Measurements from ENCODE around the gene GANC.
"Not testable (repeated sequence)": the region's sequence is repeated elsewhere in the genome, so short reads cannot be mapped to it uniquely, and the experiment has no call there.

The GANC gene

DNA sequence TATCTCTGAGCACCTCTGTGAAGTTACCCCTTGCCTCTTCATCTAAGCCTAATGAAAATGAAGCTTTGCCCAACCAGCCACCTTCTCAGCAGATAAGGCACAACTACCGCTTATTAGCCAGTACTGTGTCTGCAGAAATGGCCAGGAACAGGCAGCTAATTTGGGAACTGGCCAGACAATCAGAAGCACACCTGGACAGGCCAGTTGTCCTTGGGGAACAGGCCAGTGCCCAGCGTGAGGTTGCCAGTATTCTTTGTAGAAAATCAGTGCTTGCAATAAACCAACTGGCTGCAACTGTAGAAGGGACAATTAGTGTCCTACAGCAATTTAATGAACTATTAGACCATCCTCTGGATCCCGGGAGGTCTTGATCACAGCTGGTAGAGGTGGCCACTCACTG lies 10.7 kb downstream of the GANC start:
- no peak for DNase-seq

DNA sequence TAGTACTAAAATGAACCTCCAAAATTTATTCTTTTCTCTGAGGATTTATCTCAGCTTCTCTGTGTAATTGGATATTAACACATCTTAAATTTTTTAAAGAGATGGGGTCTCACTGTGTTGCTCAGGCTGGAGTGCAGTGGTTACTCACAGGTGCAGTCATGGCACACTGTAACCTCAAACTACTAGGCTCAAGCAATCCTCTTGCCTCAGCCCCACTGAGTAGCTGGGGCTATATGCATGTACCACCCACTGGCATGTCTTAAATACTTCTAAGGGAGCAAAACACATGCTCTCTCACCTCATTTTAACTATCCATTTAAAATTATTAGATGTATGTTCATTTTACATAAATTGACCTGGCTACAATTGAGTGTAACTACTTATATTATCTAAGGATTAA lies 11.6 kb downstream of the GANC start:
- DNase-seq: no peak

DNA sequence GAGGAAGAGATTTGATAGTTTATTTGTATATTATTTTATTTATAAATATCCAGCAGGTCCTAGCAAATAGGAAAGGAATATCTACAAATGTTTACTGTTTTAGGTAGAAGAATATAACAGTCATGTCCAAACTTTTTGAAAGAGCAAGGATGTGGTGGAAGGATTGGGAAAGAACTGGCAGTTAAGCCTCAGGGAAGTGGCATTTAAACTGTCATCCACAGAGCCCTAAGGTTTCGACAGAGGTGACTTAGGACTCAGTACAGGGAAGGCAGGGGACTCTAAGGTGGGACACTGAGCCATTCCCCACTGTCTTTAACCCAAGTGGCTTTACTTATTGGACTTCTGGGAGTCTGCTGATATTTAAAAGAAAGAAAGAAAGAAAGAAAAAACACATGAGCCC lies 12.0 kb downstream of the GANC start:
- DNase-seq: no peak

DNA sequence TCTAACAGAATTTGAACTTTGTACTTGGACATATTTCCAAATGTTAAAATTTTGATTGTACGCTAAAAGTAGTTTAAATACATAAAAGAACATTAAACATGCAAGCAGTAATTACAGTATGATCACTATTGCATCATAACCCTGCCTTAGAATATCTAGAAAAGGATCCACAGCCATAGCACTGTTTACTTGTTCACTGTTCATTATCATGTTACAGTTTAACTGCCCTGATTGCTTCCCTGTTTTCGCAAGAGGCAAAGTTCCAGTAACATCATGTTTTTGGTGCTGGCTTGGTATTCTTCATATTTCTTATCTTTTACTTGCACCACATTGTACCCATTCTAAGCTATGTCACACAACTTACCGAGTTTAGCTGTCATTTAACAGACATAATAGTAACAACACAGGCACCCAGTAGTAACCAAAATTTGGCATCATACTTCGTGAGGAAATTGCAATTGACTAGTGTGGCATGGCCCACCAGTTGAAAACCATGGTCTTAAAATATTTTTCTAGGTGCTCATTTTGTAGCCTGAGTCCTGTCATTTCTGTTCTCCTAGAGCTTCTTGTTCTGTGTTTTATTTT lies 13.5 kb downstream of the GANC start:
- no peak for DNase-seq

DNA sequence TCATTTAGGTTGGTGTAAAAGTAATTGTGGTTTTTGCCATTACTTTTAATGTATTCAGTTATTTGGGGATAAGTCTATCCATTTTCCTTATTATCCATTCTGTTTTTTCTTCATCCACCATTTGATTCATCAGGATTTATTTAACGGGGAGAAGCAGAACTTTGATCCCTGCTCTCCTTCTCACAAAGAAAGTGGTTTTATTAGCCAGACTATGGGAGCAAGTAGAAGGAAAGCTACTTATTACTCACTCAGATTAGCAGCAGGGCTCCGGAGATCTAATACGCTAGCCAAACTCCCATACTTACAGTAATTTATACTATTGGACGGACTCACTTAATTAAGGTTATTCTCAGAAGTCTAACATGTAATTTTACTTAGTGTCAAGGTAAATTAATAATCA lies 14.9 kb downstream of the GANC start:
- DNase-seq: no peak

DNA sequence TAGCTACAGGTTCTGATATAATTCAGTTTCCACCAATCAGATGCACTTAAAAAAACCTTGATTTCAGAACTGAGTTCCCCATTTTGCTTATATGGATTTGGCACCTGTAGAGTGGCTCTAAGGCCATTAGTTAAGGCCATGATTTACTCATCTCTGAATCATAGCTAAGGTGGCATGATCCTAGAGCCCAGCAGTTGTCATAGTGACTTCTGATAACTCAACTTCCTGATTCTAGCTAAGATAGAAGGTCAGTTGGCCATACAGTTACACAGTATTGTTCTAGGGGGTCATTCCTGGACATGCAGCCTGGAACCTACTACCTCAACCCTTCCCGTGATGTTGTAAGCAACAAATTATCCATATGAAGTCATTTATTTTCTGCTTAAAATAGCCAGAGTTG lies 16.2 kb downstream of the GANC start:
- no peak for DNase-seq

DNA sequence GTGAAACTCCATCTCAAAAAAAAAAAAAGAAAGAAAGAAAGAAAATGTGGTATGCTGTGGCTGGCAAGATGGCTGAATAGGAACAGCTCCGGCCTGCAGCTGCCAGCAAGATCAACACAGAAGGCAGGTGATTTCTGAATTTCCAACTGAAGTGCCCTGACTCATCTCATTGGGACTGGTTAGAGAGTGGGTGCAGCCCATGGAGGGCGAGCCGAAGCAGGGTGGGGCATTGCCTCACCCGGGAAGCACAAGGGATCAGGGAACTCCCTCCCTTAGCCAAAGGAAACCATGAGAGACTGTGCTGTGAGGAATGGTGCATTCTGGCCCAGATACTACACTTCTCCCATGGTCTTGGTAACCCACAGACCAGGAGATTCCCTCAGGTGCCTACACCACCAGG lies 28.0 kb downstream of the GANC start:
- not testable (repeated sequence) for DNase-seq

DNA sequence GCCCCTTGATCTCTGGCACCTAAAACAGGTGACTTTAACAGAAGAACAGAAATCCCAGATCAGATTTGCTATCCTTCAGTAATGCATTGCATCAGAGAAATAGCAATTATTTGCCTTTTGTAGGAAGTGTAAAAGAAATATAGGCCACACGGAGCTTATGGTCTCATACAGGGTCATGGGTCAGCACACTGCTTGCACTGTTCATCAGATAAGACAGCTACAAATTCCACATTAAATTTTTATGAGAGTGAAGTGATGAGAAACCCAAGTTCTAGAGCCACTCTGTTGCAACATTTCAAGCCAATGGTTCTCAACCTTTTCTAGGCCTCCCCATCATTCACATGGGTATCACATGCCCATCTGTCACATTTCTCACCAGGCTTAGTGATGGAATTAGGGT lies 33.7 kb downstream of the GANC start:
- DNase-seq: no peak

DNA sequence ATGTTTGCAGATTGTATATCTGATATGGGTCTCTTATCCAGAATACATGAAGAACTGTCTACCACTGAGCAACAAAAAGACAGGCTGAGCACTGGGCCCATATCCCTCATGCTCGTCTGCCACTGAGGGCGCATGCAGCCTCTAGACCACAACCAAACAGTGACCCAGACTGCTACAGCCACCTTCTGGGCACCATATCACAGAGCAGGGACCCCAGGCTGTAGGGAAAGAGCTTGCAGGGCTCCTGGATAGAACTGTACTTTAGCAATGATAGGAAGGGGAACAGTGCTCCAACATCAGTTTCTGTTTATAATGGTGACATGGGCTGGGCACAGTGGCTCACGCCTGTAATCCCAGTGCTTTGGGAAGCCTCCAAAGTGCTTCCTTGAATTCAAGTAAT lies 40.5 kb downstream of the GANC start:
- DNase-seq: no peak

DNA sequence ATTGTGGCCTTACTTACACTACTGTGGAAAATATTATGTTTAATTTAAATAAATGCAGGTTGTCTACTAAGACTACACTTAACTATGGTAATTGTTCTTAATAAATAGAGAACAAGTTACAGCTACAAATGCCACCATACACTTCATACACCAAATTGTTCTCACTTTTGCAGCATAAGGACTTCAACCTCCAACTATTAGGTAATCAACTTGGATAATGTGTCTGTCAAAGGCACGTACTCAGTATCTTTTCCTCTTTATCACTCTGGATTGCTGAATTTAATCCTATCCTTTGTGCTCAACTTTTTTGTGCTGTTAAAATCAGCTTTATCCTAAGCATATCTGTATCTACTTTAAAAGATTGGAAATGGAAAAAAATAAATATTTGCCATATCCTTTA lies 41.8 kb downstream of the GANC start:
- no peak for DNase-seq

DNA sequence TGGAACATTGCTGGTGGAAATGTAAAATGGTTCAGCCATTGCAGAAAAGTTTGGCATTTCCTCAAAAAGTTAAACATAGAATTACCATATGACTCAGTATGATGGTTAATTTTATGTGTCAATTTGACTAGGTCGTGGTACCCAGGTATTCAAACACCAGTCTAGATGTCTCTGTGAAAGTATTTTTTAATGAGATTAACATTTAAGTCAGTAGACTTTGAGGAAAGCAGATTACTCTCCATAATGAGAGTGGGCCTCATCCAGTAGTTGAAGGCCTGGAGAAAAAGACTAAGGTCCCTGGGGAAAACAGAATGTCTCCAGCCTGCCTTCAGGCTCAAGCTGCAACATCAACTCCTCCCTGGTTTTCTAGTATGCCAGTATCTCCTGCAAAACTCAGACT lies 42.5 kb downstream of the GANC start:
- DNase-seq: no peak

DNA sequence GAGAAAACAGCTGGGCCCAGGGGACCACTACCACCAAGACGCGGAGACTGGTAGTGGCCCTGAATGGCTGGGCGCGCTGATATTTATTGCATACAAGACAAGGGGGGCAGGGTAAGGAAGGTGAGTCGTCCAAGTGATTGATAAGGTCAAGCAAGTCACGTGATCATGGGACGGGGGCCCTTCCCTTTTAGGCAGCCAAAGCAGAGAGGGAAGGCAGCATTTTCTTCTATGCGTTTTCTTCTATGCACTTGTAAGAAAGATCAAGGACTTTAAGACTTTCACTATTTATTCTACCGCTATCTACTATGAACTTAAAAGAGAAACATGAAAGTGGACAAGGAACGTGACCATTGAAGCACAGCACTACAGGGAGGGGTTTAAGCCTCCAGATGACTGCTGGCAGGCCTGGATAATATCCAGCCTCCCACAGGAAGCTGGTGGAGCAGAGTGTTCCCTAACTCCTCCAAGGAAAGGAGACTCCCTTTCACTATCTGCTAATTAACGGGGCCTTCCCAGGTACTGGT lies 43.3 kb downstream of the GANC start:
- DNase-seq: not testable (repeated sequence)

DNA sequence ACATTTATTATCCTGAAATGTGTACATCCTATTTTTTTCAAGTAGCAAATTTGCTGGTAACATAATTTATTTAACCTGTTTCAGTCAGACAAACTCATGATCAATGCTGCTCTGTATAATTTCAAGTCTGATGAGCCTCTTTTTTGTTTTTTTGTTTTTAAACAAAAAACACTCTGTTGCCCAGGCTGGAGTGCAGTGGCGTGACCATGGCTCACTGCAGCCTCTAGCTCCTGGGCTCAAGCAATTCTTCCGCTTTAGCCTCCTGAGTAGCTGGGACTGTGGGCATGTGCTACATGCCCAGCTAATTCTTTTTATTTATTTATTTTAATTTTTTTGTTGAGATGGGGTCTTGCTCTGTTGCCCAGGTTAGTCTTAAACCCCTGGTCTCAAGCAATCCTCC lies 46.2 kb downstream of the GANC start:
- no peak for DNase-seq

DNA sequence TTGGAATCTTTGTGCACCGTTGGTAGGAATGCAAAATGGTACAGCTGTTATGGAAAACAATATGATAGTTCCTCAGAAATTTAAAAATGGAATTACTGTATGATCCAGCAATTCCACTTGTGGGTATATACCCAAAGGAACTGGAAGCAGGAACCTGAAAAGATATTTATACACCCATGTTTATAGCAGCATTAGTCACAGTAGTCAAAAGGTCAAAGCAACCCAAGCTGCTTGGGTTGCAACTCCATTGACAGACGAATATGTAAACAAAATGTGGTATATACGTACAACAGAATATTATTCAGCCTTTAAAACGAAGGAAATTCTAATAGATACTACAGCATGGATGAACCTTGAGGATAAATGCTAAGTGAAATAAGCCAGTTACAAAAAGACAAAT lies 51.3 kb downstream of the GANC start:
- no peak for DNase-seq

DNA sequence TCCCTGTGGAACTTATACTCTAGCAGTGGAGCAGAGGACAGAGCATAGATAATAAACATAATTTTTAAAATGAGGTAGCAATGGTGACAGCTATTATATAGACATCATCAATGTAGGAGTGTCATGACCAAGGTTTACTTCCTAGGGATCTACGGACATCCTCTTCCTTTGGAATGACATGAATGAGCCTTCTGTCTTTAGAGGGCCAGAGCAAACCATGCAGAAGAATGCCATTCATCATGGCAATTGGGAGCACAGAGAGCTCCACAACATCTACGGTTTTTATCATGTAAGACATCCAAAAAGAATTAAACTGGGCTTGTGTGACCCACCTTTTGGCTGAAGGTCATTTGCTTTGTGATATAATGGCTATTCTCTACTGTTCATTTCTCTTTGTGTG lies 56.2 kb downstream of the GANC start:
- no peak for DNase-seq

DNA sequence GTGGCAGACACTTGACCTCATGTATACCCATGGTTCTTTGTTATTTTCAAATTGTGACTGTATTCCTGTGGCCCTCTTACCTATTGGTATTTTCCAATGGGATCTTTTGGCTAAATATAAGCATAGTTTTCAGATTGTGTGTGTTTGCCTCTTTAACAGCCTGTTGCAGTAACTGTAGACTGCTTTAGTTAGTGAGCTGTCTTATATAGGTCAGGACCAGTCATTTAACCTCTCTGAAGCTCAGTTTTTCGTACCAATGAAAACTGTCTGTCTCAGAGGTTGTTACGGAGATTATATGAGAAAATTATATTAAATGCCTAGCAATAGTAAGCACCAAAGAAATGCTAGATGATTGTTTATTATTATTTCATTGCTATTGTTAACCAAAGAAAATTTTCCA lies 57.0 kb downstream of the GANC start:
- DNase-seq: no peak

DNA sequence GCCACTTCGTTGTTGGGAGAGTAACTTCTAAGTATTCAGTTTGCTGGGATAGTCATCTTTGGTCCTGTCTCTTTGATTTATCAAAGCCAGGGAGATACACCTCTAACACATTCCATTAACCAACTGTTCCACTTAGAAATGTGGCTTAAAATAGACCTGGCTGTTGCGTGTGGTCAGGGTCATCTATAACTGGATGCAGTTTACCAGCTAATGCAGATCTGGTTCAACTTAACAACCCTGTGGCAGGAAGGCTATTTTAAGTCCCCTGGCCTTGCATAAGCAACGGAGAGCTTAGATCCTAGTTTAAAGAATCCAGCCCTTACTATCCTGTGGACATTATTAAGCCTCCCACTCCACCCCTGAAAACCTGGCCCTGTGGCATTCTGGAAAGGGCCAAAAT lies 58.2 kb downstream of the GANC start:
- no peak for DNase-seq

DNA sequence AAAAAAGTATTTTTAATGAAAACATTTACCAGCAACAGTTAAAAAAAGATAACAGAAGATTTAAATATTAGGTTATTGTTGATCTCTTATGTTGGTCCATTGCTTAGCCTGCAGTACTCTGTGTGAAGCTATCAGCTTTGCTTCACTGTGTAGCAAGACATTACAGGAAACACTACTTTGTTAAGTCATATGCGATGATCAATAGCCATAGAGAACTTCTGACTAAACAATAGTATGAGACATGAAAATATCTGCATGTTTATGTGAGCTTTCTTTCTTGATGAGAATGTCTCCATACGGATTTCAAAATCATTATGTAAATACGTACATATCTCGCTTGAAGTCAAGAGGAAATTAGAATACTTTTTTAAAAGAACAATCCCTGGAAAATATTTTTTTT lies 59.3 kb downstream of the GANC start:
- DNase-seq: no peak

DNA sequence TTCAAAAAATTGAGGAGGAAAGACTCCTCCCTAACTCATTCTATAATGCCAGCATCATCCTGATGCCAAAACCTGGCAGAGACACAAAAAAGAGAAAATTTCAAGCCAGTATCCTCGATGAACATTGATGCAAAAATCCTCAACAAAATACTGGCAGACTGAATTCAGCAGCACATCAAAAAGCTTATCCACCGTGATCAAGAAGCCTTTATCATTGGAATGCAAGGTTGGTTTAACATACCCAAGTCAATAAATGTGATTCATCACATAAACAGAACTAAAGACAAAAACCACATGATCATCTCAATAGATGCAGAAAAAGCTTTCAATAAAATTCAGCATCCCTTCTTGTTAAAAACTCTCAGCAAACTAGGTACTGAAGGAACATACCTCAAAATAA lies 62.1 kb downstream of the GANC start:
- no peak for DNase-seq

DNA sequence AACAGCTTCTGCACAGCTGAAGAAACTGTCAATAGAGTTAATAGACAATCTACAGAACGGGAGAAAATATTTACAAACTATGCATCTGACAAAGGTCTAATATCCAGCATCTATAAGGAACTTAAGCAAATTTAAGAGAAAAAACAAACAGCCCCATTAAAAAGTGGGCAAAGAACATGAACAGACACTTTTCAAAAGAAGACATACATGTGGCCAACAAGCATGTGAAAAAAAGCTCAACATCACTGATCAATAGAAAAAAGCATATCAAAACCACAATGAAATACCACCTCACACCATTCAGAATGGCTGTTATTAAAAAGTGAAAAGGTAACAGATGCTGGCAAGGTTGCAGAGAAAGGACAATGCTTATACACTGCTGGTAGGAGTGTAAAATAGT lies 63.6 kb downstream of the GANC start:
- DNase-seq: not testable (repeated sequence)

DNA sequence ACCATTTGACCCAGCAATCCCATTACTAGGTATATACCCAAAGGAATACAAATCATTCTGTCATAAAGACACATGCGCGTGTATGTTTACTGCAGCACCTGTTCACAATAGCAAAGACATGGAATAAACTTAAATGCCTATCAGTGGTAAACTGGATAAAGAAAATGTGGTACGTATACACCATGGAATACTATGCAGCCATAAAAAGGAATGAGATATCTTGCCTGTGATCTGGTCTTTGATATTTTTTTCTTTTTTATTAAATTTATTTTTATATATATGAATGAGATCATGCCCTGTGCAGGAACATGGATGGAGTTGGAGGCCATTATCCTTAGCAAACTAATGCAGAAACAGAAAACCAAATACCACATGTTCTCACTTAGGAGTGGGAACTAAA lies 64.1 kb downstream of the GANC start:
- DNase-seq: not testable (repeated sequence)

DNA sequence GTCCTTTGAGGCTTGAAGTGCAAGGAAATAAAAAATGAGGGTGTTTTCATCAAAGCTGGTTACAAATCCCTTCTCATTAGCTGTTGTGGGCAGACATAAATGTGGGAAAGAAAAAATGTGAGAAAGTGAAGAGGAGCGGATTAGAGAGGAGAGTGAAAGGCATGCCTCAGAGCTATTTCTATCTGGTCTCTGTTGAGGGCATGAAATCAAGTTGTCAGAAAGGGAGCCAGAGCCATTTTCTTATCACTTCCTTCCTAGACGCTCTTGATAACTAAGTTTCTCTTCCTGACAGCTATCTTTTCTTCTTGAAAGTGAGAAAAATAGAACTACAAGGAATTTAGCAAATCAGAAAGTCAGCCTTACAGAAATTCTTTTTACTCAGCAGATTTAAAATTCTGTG lies 65.5 kb downstream of the GANC start:
- DNase-seq: no peak

DNA sequence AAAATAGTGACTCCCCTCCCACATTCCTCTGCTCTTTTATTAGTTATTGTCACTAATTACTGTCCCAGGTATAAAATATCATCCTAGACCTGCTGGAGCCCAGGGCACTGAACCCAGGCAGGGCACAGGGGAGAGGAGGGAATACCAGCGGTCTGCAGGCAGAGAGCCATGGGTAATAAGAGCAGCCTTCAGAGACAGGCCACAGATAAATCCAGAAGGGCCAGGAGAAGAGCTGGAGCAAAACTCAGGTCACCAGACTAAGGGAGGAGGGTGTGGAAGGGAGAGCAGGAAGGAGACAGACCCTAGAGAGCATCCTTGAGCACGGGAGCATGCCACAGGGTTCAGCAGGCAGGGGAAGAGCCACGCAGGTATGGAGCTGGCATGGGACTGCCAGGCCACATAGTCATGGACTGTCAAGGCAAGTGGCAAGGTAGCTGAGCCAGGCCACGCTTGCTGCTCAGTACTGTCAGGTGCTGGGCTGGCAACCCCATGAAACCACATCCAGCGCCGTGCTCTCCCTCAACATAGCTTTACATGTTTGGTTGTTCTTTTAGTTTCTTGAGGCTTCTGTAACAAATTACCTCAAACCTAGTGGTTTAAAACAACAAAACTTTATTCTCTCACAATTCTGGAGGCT lies 70.7 kb downstream of the GANC start:
- DNase-seq: no peak

DNA sequence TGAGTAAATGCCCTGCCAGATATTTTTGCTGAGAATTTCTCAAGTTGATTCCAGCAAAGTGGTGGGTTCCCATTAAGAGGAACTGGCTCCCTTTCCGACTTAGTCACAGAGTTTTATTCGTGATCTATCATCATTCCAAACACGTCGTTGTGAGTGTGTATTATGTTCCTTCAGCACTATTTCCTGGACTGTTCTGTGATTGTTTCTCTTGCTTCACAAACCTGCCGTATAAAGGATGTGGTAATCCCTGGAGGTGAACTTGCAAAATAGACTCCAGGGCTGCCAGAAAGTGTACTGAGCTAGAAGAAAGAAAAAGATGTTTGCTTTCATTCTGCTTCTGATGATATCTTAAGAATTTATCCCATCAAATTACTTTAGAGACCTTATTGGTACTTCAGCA lies 71.8 kb downstream of the GANC start:
- no peak for DNase-seq

DNA sequence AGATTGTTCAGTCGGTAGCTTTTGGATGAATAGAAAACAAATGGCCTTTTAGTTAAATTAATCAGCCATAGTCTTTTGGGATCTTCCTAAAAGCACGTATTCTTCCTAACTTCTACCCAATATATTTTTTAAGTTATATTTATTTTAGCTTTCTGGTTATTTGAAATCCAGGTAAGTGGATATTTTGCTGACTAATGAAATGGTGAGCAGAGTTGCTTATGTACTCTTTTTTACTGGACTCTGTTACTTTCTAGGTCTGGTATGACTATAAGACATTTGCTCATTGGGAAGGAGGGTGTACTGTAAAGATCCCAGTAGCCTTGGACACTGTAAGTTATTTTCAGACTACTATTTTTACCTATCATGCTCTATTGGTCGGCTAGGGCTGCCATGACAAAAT lies 72.5 kb downstream of the GANC start:
- no peak for DNase-seq

Measured in CD4-positive, alpha-beta T cell treated with Interleukin-17A for 4 hours (primary cell).